ENCODE data around the gene B4GALNT2. TPM values are rescaled to one million over a fixed set of nuclear protein-coding genes. Genes with fewer than 3 reads are reported as not detected.
"Not testable (repeated sequence)": the region's sequence is repeated elsewhere in the genome, so short reads cannot be mapped to it uniquely, and the experiment has no call there.

Gene B4GALNT2
- polyA plus RNA-seq, 1 experiment, result 0.12 TPM

DNA sequence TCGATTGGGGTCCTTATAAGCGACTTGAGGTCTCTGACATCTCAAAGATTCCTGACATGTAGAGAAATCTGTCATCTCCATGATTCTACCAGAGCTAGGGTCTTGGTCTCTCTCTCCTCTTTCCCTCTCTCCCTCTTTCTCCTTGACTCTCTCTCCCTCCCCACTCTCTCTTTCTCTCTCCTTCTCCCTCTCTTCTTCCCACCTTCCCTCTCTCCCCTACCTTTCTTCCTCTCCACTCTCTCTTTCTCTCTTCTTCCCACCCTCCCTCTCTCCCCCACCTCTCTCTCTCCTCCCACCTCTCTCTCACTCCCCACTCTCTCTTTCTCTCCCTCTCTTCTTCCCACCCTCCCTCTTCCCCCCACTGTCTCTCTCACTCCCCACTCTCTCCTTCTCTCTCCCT is 32.6 kb downstream of the B4GALNT2 start:
- Histone ChIP-seq H3K27me3 (ENCODE audit: control insufficient read depth, insufficient read depth, low read length) (peaks cover 12% of the 10 kb centered on the region), H3K36me3 (ENCODE audit: control insufficient read depth, insufficient read depth, low read length) (no peaks in the 10 kb centered on the region), H3K4me3 (ENCODE audit: low read depth, low read length) (no peak overlapping the region)
- TF ChIP-seq, protein P1, sequence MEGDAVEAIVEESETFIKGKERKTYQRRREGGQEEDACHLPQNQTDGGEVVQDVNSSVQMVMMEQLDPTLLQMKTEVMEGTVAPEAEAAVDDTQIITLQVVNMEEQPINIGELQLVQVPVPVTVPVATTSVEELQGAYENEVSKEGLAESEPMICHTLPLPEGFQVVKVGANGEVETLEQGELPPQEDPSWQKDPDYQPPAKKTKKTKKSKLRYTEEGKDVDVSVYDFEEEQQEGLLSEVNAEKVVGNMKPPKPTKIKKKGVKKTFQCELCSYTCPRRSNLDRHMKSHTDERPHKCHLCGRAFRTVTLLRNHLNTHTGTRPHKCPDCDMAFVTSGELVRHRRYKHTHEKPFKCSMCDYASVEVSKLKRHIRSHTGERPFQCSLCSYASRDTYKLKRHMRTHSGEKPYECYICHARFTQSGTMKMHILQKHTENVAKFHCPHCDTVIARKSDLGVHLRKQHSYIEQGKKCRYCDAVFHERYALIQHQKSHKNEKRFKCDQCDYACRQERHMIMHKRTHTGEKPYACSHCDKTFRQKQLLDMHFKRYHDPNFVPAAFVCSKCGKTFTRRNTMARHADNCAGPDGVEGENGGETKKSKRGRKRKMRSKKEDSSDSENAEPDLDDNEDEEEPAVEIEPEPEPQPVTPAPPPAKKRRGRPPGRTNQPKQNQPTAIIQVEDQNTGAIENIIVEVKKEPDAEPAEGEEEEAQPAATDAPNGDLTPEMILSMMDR (IDR thresholded peaks at IDR 0.05; ENCODE audit: insufficient read depth, low read depth, low read length), result no peak
- POLR2A ChIA-PET, result no interaction called here
- DNase-seq (ENCODE audit: low read depth), result no peak
- CTCF ChIA-PET, result no interaction called here

DNA sequence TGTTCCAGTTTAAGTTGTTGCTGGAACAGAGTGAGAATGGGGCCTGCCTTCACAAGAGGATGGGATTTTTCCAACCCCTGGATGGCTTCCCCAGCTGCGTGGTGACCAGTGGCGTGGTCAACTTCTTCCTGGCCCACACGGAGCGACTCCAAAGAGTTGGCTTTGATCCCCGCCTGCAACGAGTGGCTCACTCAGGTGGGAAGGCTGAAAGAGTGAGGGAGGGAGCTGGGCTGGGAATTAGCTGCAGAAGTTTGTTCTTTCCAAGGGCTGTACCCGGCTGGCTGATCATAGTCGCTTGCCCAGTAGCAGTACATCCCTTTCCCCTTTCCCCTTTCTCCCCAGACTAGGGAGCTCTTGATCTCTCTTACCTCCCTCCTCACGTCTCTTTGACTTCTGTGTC is 36.1 kb downstream of the B4GALNT2 start:
- no peak for DNase-seq (ENCODE audit: low read depth)
- ChIA-PET POLR2A (no interaction called here), CTCF (interaction anchor here (1.7 kb wide), 1 partner anchor 11 kb away, joined by 10 read pairs; no protein-coding TSS in a partner anchor)
- TF ChIP-seq, protein P1 (IDR thresholded peaks at IDR 0.05; ENCODE audit: insufficient read depth, low read depth, low read length), result no peak
- Histone ChIP-seq H3K27me3 (ENCODE audit: control insufficient read depth, insufficient read depth, low read length) (peaks cover 13% of the 10 kb centered on the region), H3K36me3 (ENCODE audit: control insufficient read depth, insufficient read depth, low read length) (no peaks in the 10 kb centered on the region), H3K4me3 (ENCODE audit: low read depth, low read length) (no peak overlapping the region)

DNA sequence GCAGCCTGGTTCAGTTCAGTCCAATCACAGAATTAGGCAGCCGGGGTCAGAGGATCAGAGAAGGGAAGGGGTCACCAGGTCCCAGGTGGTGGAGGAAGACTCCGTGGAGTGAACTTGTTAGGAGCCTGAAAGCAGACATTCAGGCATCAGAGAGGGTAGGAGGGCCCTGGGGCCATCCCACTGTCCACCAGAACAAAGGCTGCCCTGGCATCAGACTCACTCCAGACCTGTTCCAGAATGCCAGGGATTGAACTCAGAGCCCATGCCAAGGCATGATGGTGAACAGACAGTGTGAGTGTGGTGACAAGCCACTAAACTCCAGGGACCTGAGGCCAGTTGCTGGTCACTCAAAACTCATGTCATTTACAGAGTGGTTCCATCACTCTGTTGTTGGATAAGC is 37.6 kb downstream of the B4GALNT2 start:
- CTCF ChIA-PET, result interaction anchor here (1.9 kb wide), 1 partner anchor 10 kb away, joined by 18 read pairs; no protein-coding TSS in a partner anchor
- TF ChIP-seq, protein P1 (IDR thresholded peaks at IDR 0.05; ENCODE audit: insufficient read depth, low read depth, low read length), result no peak

DNA sequence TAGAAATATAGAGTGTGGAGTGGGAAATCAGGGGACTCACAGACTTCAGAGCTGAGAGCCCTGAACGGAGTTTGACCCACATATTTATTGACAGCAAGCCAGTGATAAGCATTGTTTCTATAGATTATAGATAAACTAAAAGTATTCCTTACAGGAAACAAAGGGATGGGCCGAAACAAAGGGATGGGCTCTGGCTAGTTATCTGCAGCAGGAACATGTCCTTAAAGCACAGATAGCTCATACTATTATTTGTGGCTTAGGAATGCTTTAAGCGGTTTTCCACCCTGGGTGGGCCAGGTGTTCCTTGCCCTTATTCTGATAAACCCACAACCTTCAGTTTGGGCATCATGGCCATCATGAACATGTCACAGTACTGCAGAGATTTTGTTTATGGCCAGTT is 38.1 kb downstream of the B4GALNT2 start:
- H3K4me3 ChIP-seq (ENCODE audit: low read depth, low read length); POLR2A ChIA-PET; H3K36me3 ChIP-seq (ENCODE audit: control insufficient read depth, insufficient read depth, low read length); DNase-seq (ENCODE audit: low read depth): not testable (repeated sequence)
- peaks cover 11% of the 10 kb centered on the region for H3K27me3 ChIP-seq (ENCODE audit: control insufficient read depth, insufficient read depth, low read length)
- CTCF ChIA-PET, result interaction anchor here (1.9 kb wide), 1 partner anchor 9 kb away, joined by 18 read pairs; no protein-coding TSS in a partner anchor

More for the DNA sequence above, 37.6 kb downstream of the B4GALNT2 start:
- Histone ChIP-seq H3K36me3 (ENCODE audit: control insufficient read depth, insufficient read depth, low read length) (no peaks in the 10 kb centered on the region), H3K4me3 (ENCODE audit: low read depth, low read length) (no peak overlapping the region), H3K27me3 (ENCODE audit: control insufficient read depth, insufficient read depth, low read length) (peaks cover 11% of the 10 kb centered on the region)
- no peak for DNase-seq (ENCODE audit: low read depth)
- POLR2A ChIA-PET, result no interaction called here

DNA sequence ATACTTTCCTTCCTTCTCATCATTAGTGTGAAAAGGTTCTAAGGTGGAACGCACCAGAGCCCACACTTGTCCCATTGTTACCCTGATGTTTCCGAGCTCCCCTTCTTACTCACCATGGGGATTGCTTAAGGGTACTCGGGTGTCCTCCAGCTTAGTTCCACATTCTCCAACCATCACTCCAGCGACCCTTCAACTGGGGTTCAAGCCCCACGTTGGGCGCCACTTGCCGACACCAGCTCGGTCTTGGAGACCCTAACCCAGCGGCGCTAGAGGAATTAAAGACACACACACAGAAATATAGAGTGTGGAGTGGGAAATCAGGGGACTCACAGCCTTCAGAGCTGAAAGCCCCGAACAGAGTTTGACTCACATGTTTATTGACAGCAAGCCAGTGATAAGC is 43.4 kb downstream of the B4GALNT2 start:
- DNase-seq (ENCODE audit: low read depth); H3K4me3 ChIP-seq (ENCODE audit: low read depth, low read length); POLR2A ChIA-PET; H3K27me3 ChIP-seq (ENCODE audit: control insufficient read depth, insufficient read depth, low read length); H3K36me3 ChIP-seq (ENCODE audit: control insufficient read depth, insufficient read depth, low read length): not testable (repeated sequence)
- CTCF ChIA-PET, result interaction anchor here (0.6 to 1.7 kb wide), 2 partner anchors 51 to 52 kb away, joined by 3 to 4 read pairs; no protein-coding TSS in a partner anchor

DNA sequence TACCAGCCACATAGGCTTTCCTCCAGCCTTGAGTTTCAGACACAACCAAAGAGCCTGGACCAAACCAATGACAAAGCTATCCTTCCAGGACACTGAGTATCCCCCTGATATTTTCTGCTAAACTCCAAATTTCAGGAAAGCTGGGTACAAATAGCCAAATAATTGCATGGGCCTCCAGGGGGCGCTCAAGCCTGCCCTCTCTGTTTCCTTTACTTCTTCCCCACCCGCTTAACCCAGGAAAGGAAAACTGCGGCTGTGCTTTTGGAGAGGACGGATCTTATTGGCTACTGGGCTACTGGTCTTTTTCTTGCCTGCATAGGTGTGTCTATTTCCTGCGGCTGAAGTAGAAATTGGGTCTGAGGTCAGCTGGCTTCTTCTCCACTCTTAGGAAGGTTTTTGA is 47.7 kb downstream of the B4GALNT2 start:
- ChIA-PET CTCF (interaction anchor here (0.7 to 7.2 kb wide), 29 partner anchors 9 to 208 kb away, joined by 3 to 84 read pairs (median 5); partner anchors contain the start of genes ABI3, GNGT2 and PHOSPHO1), POLR2A (no interaction called here)

More for the DNA sequence above, 47.7 kb downstream of the B4GALNT2 start:
- Histone ChIP-seq H3K36me3 (ENCODE audit: control insufficient read depth, insufficient read depth, low read length) (no peaks in the 10 kb centered on the region), H3K4me3 (ENCODE audit: low read depth, low read length) (no peak overlapping the region), H3K27me3 (ENCODE audit: control insufficient read depth, insufficient read depth, low read length) (peaks cover 4% of the 10 kb centered on the region; the same call in 1 of the 2 replicates)
- TF ChIP-seq, protein P1 (IDR thresholded peaks at IDR 0.05; ENCODE audit: insufficient read depth, low read depth, low read length), result peak; percentile 87
- no peak for DNase-seq (ENCODE audit: low read depth)
